Astrocyte (in vitro differentiated cells and primary cell): ENCODE results near the gene FAM174B.

ENCODE experiments used
- CTCF ChIP-seq: IDR thresholded peaks from 2 replicates; pipeline ENCODE4 v1.5.1; 2011; ENCODE audit warnings: low read depth, mild to moderate bottlenecking, inconsistent platforms, low read length, moderate library complexity; ENCODE audit not compliant: insufficient read depth
- EZH2 ChIP-seq: IDR thresholded peaks from 2 replicates; pipeline ENCODE4 v1.6.1; 2012; ENCODE audit warnings: mild to moderate bottlenecking, low read length, inconsistent platforms; ENCODE audit not compliant: insufficient read depth

- no peak for TF ChIP-seq CTCF
- TF ChIP-seq EZH2, result no peak
These were observed 56.1 kb downstream of the FAM174B start for GRCh38 chr15:92599394-92599970.
